ENCODE results near the gene PANK1.
"Not testable (repeated sequence)": the region's sequence is repeated elsewhere in the genome, so short reads cannot be mapped to it uniquely, and the experiment has no call there.

Gene PANK1

GRCh38 chr10:89621438-89621837 is 23.6 kb downstream of the PANK1 start (continued):
- TF ChIP-seq ZNF549 (tag by site-specific recombination; IDR thresholded peaks at IDR 0.05) (no peak), ZBTB7A (tag by site-specific recombination; IDR thresholded peaks at IDR 0.05; ENCODE audit: low read depth) (no peak), KLF8 (tag by site-specific recombination; IDR thresholded peaks at IDR 0.05) (no peak), ZNF558 (tag by site-specific recombination; IDR thresholded peaks at IDR 0.05) (no peak), ZNF548 (tag by site-specific recombination; IDR thresholded peaks at IDR 0.05) (no peak), ZNF704 (tag by site-specific recombination; IDR thresholded peaks at IDR 0.05) (no peak), ZNF501 (tag by site-specific recombination; IDR thresholded peaks at IDR 0.05) (no peak)

DNA sequence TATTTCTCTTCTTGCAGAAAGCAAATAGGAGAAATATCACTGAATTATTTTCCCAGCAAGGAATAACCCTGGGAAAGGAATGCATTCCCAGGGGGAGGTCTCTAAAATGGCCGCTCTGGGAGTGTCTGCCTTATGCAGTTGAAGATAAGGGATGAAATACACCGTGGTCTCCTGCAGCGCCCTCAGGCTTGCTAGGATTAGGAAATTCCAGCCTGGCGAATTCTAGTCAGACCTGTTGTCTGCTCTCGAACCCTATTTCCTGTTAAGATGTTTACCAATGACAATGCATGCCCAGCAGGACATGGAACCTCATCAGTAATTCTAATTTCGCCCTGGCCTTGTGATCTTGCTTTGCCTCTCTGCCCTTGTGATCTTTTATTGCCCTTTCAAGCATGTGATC is 24.7 kb downstream of the PANK1 start:
- TF ChIP-seq ZNF280D (tag by site-specific recombination; IDR thresholded peaks at IDR 0.05) (0 out of 2 replicates have a peak, but pooled peaks have one; percentile 15), SETDB1 (IDR thresholded peaks at IDR 0.05; ENCODE audit: insufficient read length, low read length) (peak; percentile 73), ZNF510 (tag by site-specific recombination; IDR thresholded peaks at IDR 0.05; ENCODE audit: insufficient replicate concordance) (peak; percentile 15), ZNF626 (tag by site-specific recombination; IDR thresholded peaks at IDR 0.05) (0 out of 2 replicates have a peak, but pooled peaks have one; percentile 55), ZNF529 (tag by site-specific recombination; IDR thresholded peaks at IDR 0.05; ENCODE audit: insufficient replicate concordance) (peak; percentile 44)
- H3K4me1 ChIP-seq (ENCODE audit: control insufficient read depth, insufficient read depth, low read length); POLR2A ChIA-PET; H3K4me3 ChIP-seq (ENCODE audit: low read depth, low read length); H3K9me3 ChIP-seq (ENCODE audit: control insufficient read depth, insufficient read depth, low read depth, low read length); CTCF ChIA-PET; H3K36me3 ChIP-seq (ENCODE audit: control insufficient read depth in 2 of 2, insufficient read depth in 1 of 2, low read length in 2 of 2): not testable (repeated sequence)
- peak overlapping the region; percentile 35; the same call in 1 of the 2 replicates for H3K27ac ChIP-seq (ENCODE audit: extremely low read depth, low read depth, low read length)

DNA sequence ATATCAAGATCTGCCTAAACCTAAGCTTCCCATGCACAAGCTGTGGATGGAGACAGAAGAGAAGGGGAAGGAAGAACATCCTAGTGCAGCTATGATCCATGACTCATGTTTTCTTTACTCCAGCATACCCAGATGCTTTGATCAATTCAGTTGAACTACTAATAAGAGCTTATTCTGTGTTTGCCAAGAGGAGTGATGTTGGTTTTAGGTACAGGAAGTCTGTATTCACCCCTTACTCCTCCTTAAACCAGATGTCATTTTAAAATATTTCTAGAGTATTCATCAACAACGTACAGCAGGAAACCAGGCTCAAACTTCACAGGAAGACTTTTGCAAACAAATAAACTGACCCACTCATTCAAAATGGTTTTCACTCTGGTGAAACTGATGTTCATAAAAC is 29.2 kb downstream of the PANK1 start:
- ChIA-PET POLR2A (interaction anchor here (1.0 to 2.0 kb wide), 2 partner anchors 28 to 85 kb away, joined by 3 to 5 read pairs; partner anchors contain the start of gene KIF20B), CTCF (no interaction called here)
- Histone ChIP-seq H3K4me1 (ENCODE audit: control insufficient read depth, insufficient read depth, low read length) (peaks cover 8% of the 10 kb centered on the region; the same call in 1 of the 2 replicates), H3K27ac (ENCODE audit: extremely low read depth, low read depth, low read length) (no peak overlapping the region), H3K36me3 (ENCODE audit: control insufficient read depth in 2 of 2, insufficient read depth in 1 of 2, low read length in 2 of 2) (peaks cover 4 to 10% of the 10 kb centered on the region in 2 experiments; a peak in 2 of 3 replicates), H3K9me3 (ENCODE audit: control insufficient read depth, insufficient read depth, low read depth, low read length) (no peaks in the 10 kb centered on the region), H3K4me3 (ENCODE audit: low read depth, low read length) (no peak overlapping the region)
- TF ChIP-seq ZBTB20 (tag by site-specific recombination; IDR thresholded peaks at IDR 0.05): no peak
- TF ChIP-seq, protein P1, sequence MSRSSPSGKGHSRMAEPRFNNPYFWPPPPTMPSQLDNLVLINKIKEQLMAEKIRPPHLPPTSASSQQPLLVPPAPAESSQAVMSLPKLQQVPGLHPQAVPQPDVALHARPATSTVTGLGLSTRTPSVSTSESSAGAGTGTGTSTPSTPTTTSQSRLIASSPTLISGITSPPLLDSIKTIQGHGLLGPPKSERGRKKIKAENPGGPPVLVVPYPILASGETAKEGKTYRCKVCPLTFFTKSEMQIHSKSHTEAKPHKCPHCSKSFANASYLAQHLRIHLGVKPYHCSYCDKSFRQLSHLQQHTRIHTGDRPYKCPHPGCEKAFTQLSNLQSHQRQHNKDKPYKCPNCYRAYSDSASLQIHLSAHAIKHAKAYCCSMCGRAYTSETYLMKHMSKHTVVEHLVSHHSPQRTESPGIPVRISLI (tag by site-specific recombination; IDR thresholded peaks at IDR 0.05): no peak
- no peak for TF ChIP-seq ZNF169 (tag by site-specific recombination; IDR thresholded peaks at IDR 0.05)
- TF ChIP-seq ZNF513 (tag by site-specific recombination; IDR thresholded peaks at IDR 0.05): no peak
- TF ChIP-seq ZSCAN23 (tag by site-specific recombination; IDR thresholded peaks at IDR 0.05): no peak
- TF ChIP-seq, protein P2, sequence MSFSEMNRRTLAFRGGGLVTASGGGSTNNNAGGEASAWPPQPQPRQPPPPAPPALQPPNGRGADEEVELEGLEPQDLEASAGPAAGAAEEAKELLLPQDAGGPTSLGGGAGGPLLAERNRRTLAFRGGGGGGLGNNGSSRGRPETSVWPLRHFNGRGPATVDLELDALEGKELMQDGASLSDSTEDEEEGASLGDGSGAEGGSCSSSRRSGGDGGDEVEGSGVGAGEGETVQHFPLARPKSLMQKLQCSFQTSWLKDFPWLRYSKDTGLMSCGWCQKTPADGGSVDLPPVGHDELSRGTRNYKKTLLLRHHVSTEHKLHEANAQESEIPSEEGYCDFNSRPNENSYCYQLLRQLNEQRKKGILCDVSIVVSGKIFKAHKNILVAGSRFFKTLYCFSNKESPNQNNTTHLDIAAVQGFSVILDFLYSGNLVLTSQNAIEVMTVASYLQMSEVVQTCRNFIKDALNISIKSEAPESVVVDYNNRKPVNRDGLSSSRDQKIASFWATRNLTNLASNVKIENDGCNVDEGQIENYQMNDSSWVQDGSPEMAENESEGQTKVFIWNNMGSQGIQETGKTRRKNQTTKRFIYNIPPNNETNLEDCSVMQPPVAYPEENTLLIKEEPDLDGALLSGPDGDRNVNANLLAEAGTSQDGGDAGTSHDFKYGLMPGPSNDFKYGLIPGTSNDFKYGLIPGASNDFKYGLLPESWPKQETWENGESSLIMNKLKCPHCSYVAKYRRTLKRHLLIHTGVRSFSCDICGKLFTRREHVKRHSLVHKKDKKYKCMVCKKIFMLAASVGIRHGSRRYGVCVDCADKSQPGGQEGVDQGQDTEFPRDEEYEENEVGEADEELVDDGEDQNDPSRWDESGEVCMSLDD (tag by site-specific recombination; IDR thresholded peaks at IDR 0.05): no peak
- TF ChIP-seq ZNF223 (tag by site-specific recombination; IDR thresholded peaks at IDR 0.05): no peak
- no peak for TF ChIP-seq ZNF560 (tag by site-specific recombination; IDR thresholded peaks at IDR 0.05; ENCODE audit: borderline replicate concordance)
- no peak for TF ChIP-seq ZNF654 (tag by site-specific recombination; IDR thresholded peaks at IDR 0.05; ENCODE audit: low read depth)
- TF ChIP-seq, protein P3, sequence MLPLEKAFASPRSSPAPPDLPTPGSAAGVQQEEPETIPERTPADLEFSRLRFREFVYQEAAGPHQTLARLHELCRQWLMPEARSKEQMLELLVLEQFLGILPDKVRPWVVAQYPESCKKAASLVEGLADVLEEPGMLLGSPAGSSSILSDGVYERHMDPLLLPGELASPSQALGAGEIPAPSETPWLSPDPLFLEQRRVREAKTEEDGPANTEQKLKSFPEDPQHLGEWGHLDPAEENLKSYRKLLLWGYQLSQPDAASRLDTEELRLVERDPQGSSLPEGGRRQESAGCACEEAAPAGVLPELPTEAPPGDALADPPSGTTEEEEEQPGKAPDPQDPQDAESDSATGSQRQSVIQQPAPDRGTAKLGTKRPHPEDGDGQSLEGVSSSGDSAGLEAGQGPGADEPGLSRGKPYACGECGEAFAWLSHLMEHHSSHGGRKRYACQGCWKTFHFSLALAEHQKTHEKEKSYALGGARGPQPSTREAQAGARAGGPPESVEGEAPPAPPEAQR (tag by site-specific recombination; IDR thresholded peaks at IDR 0.05): no peak
- TF ChIP-seq SP3 (tag by site-specific recombination; IDR thresholded peaks at IDR 0.05): no peak

Data from HEK293 (cell line).